Measurements from ENCODE around the gene CDC37.

Gene CDC37

GRCh38 chr19:10352764-10353671 lies 50.3 kb downstream of the CDC37 start:
- no peak for FAIRE-seq

- FAIRE-seq: no peak
Measured at GRCh38 chr19:10346509-10346908, 56.8 kb downstream of the CDC37 start.

- FAIRE-seq: no peak
Measured at GRCh38 chr19:10344780-10345179, 58.6 kb downstream of the CDC37 start.

GRCh38 chr19:10343495-10343894 lies 59.8 kb downstream of the CDC37 start:
- no peak for FAIRE-seq
